Measurements from ENCODE around the gene CEP76.
A peak's percentile ranks its signal among the peaks of the same experiment; 100 is the strongest.

The CEP76 gene
- total RNA-seq: 2.3 to 22.0 (median 9.8) reads per million in 18 experiments

GRCh38 chr18:12702221-12703095 lies at the start of gene CEP76, which contains the start of gene PSMG2:
Gene CEP76, minus strand, starts transcription at chr18:12702723. Its CDS starts 175 bp downstream, at chr18:12702548.
Gene PSMG2, plus strand, starts transcription at chr18:12703042. Its CDS starts 66 bp downstream, at chr18:12703108.
- DNase-seq: peak; percentile 90 to 95

- DNase-seq: no peak
These were observed 49.4 kb upstream of the CEP76 start for GRCh38 chr18:12751891-12752290.

GRCh38 chr18:12751503-12751884 lies 49.0 kb upstream of the CEP76 start:
- DNase-seq: no peak

- DNase-seq: no peak
These were observed 48.4 kb upstream of the CEP76 start for GRCh38 chr18:12750715-12751502.

GRCh38 chr18:12750076-12750714 lies 47.7 kb upstream of the CEP76 start:
- no peak for DNase-seq

GRCh38 chr18:12749121-12749520 lies 46.6 kb upstream of the CEP76 start:
- DNase-seq: no peak

GRCh38 chr18:12748671-12749070 lies 46.1 kb upstream of the CEP76 start:
- DNase-seq: no peak

- no peak for DNase-seq
These were observed 45.2 kb upstream of the CEP76 start for GRCh38 chr18:12747530-12748315.

GRCh38 chr18:12745095-12745795 lies 42.7 kb upstream of the CEP76 start:
- no peak for DNase-seq

GRCh38 chr18:12744103-12744502 lies 41.6 kb upstream of the CEP76 start:
- peak; percentile 47 to 60 for DNase-seq

- no peak for DNase-seq
These were observed 39.9 kb upstream of the CEP76 start for GRCh38 chr18:12742453-12742852.

GRCh38 chr18:12741351-12741750 lies 38.8 kb upstream of the CEP76 start:
- DNase-seq: no peak

GRCh38 chr18:12737243-12737902 lies 34.9 kb upstream of the CEP76 start:
- no peak for DNase-seq

GRCh38 chr18:12726774-12727550 lies 24.4 kb upstream of the CEP76 start:
- peak; percentile 75 to 82 for DNase-seq

GRCh38 chr18:12726331-12726730 lies 23.8 kb upstream of the CEP76 start:
- DNase-seq: peak; percentile 3 to 17

GRCh38 chr18:12722731-12723130 lies 20.2 kb upstream of the CEP76 start:
- no peak for DNase-seq

- no peak for DNase-seq
These were observed 19.2 kb upstream of the CEP76 start for GRCh38 chr18:12721495-12722275.

GRCh38 chr18:12711446-12711845 lies 8.9 kb upstream of the CEP76 start:
- DNase-seq: no peak

GRCh38 chr18:12703664-12704063 lies 1.1 kb upstream of the CEP76 start:
- peak in 1 of 2 donors; percentile 11 for DNase-seq

All from inflammatory macrophage (primary cell).